HG03460 (cell line): Measurements from ENCODE around the gene CTNNA2.

Experiments
- ATAC-seq: cut with Tn5 transposase; IDR thresholded peaks from one replicate; pipeline ENCODE4 v1.9.1; 2021; ENCODE audit not compliant: unreplicated experiment

CTNNA2 gene

DNA sequence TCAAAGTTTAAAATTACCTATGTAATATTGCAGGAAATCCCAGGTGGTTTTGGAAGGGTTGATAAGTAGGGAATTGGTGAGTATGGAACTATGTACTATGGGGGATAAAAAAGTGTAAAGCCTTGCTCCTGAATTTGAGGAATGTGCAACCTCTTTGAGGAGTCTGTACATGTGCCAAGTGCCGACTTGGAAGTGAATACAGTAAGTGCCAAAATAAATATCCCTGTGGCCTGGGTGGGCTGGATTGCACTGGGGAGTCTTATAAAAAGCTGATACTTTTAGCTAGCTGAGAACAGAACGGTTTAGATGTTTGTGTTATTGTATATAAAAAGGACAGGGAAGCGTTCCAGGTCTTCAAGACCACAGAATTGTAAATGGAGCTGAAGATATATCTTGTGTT is 1108.8 kb downstream of the CTNNA2 start:
- ATAC-seq = no peak

DNA sequence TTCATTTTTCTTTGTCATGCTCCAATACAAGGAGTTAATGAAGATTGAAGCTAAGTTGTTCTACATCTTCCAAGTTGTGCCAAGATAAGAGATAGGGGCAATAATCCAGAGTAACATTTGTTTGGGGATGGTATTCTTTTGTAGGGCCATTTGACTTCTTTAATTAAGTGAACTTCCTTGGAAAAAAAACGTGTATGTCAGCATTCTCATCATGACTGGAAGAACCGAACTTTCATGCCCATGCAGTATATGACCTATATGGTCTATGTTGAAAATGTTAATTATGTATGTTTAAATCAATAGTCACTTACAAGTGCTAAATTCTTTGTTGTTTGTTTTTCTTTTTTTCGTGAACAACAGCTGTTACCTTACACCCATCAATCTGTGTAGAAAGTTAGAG is 1111.2 kb downstream of the CTNNA2 start:
- ATAC-seq = no peak

GRCh38 chr2:80634590-80634989 is 1121.7 kb downstream of the CTNNA2 start:
- ATAC-seq = no peak

DNA sequence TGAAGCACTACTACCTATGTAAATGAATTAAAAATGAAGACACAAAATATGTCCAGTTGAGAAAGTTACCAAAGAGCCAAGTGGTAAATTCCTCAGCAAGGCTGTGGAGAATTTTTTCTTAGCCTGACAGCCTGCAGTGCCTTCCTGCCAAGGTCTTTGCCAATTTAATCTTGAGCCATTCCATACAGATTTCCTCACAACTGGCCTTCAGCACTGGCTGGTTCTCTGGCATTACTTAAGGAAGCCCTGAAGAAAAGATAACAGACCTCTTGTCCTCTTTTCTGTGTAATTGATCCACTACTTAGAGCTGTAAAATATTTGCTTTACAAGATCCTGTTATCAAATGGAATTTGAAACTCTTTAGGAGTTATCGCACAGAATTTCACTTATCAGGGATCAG is 1125.9 kb downstream of the CTNNA2 start:
- ATAC-seq = no peak

DNA sequence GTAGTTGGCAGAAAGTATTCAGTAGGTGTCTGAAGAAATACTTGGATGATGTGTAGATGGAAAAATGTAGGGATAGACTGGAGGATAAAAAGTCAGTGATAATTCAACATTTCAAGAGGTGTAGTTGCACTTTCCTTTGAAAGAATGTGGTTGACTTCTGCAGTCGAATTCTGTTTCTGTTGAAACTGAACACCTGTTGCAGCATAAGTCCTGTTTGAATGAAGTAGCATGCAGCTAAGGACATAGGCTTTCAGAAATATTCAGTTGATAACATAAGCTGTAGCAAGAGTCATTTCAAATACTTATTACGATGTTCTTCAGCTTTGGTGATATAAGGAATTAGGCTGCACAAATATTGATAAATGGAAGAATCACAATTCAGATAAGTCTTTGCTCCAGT is 1129.6 kb downstream of the CTNNA2 start:
- ATAC-seq = no peak

- no peak for ATAC-seq
Measured at GRCh38 chr2:80643598-80643997, 1130.7 kb downstream of the CTNNA2 start.

GRCh38 chr2:80651435-80651834 is 1138.6 kb downstream of the CTNNA2 start:
- ATAC-seq = no peak

DNA sequence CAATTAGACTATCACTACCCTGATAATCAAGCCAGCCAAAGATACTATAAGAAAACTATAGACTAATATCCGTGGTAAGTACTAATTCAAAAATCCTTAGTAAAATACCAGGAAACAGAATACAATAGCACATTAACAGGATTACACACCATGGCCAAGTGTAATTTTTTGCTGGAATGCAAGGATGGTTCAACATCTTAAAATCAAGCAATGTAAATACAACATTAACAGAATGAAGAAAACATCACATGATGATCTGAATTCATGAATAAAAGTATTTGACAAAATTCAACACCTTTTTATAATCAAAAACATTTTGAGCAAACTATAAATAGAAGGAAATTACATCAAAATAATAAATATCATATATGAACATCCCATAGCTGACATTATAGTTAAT is 1142.4 kb downstream of the CTNNA2 start:
- no peak for ATAC-seq

- ATAC-seq = no peak
Measured at GRCh38 chr2:80670763-80671162, 1157.9 kb downstream of the CTNNA2 start.

DNA sequence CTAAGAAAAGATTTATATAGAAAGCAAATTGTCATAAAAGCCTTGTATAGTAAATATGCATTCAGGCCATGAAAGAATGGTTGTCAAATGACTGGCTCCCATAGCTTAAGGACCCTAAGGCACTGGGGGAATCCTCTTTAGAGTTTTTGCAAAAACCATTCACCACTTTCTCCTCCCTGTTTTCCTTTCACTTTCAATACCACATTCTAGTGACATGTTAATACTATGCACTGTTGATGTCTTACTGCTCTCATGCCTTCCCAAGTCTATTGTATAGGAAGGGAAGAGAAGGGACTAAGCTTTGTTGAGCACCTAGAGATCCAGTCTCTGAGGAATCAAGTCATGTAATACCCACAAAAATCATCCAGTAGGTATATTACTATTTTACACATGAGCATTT is 1174.7 kb downstream of the CTNNA2 start:
- no peak for ATAC-seq

DNA sequence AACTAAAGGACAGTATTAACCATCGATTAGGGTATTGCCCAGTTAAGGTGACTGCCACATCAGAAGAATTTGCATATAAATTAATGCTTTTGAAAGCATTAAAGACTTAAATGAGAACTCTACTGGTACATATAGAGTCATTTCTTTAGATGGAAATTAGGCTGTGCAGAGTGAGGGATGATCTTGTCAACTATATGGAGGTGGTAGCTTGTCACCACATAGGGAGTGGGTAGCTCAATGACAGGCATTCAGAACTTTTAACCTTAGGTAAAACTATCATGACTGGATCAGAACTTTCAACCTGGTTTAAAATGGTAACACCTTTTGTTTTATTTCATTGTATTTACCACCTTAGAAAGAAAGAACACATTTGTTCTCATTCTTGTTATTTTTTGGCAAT is 1176.3 kb downstream of the CTNNA2 start:
- ATAC-seq = no peak
